Measurements from ENCODE around the gene NEK6. TPM values are rescaled to one million over a fixed set of nuclear protein-coding genes. Genes with fewer than 3 reads are reported as not detected.
"Not testable (repeated sequence)": the region's sequence is repeated elsewhere in the genome, so short reads cannot be mapped to it uniquely, and the experiment has no call there.

Gene NEK6
- total and polyA plus RNA-seq, 10 of the 15 experiments (the other 5 are each of a cell fraction or from before 2014, with no cell fraction given) = 31.3 to 161 (median 89.2) TPM

DNA sequence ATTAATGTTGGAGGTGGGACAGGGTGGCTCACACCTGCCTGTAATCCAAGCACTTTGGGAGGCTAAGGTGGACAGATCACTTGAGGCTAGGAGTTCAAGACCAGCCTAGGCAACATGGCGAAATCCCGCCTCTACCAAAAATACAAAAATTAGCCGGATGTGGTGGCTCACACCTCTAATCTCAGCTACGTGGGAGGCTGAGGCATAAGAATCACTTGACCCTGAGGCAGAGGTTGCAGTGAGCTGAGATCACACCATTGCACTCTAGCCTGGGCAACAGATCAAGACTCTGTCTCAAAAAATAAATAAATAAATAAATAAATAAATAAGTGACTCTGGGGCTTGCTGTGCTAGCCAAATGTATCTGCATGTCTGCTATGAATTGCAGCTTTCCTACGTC lies 10.4 kb upstream of the NEK6 start:
- H3K79me2 ChIP-seq (ENCODE audit: control insufficient read depth, insufficient read depth, low read length); intact Hi-C loops (cut with micrococcal nuclease; ENCODE audit: unreplicated experiment); H3K4me2 ChIP-seq (ENCODE audit: control insufficient read depth, insufficient read depth); FAIRE-seq; ATAC-seq; H4K20me1 ChIP-seq (ENCODE audit: control insufficient read depth, insufficient read depth); BruUV-seq (replicated peaks); RAD21 ChIA-PET (ENCODE audit: unreplicated experiment); H3K36me3 ChIP-seq (ENCODE audit: control insufficient read depth in 2 of 2, insufficient read depth in 2 of 2, low read length in 1 of 2); H3K9ac ChIP-seq (ENCODE audit: control insufficient read depth, insufficient read depth, low read length); H3K27ac ChIP-seq (ENCODE audit: control insufficient read depth, insufficient read depth); H3K9me3 ChIP-seq (replicated peaks; ENCODE audit: control insufficient read depth, insufficient read depth, low read length); H2AFZ ChIP-seq (ENCODE audit: control insufficient read depth, low read depth, low read length); DNase-seq (ENCODE audit: low read depth, low spot score); H3K27me3 ChIP-seq (replicated peaks in 1 of 2; ENCODE audit: control insufficient read depth in 2 of 2, insufficient read depth in 2 of 2, low read length in 1 of 2); H3K4me3 ChIP-seq; in situ Hi-C loops (cut with MboI): not testable (repeated sequence)
- 91% methylated on average over 5 of the region's 5 CpGs for WGBS (ENCODE audit: insufficient coverage, insufficient replicate concordance, low lambda C conversion rate, missing lambda C conversion rate)
- peak; percentile 44; the same call in 1 of the 2 replicates for TF ChIP-seq NR2F1 (conservative IDR thresholded peaks at IDR 0.05)
- H3K4me1 ChIP-seq (ENCODE audit: control insufficient read depth, insufficient read depth, low read length) = peaks cover 23% of the 10 kb centered on the region
- SMC1A ChIA-PET (ENCODE audit: uncharacterized antibody, unreplicated experiment) = interaction anchor here (1.0 to 2.3 kb wide), 7 partner anchors 23 to 51 kb away, joined by 3 to 14 read pairs (median 3); no protein-coding TSS in a partner anchor
- POLR2A ChIA-PET = interaction anchor here (2.4 kb wide), 1 partner anchor 9 kb away, joined by 10 read pairs; the partner anchor contains the start of gene NEK6
- CTCF ChIA-PET = interaction anchor here (0.8 to 1.7 kb wide), 5 partner anchors 9 to 120 kb away, joined by 3 to 5 read pairs (median 4); no protein-coding TSS in a partner anchor

DNA sequence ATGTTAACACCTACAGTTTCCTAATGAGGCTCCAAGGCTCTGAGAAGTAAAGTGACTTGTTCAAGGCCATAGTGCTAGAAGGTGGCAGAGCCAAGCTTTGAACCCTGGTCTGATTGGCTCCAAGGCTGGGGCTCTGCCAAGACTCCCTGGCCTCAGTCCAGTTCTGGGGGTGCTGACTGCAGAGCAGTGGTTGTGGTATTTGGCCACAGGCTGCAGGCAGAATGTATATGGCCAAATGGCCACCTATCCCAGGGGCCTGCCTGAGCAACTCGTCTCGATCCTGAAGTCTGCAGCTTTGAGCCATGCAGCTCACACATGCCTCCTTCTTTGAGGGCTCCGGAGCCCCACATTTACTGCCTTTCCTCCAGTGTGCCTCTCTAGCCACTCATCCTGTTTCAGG lies 9.7 kb upstream of the NEK6 start:
- Histone ChIP-seq H3K79me2 (ENCODE audit: control insufficient read depth, insufficient read depth, low read length) (no peaks in the 10 kb centered on the region), H3K36me3 (ENCODE audit: control insufficient read depth in 2 of 2, insufficient read depth in 2 of 2, low read length in 1 of 2) (no peaks in the 10 kb centered on the region), H3K4me1 (ENCODE audit: control insufficient read depth, insufficient read depth, low read length) (peaks cover 17% of the 10 kb centered on the region), H3K4me3 (no peak overlapping the region), H3K27ac (ENCODE audit: control insufficient read depth, insufficient read depth) (no peak overlapping the region), H3K27me3 (replicated peaks in 1 of 2; ENCODE audit: control insufficient read depth in 2 of 2, insufficient read depth in 2 of 2, low read length in 1 of 2) (no peaks in the 10 kb centered on the region), H2AFZ (ENCODE audit: control insufficient read depth, low read depth, low read length) (no peak overlapping the region), H3K4me2 (ENCODE audit: control insufficient read depth, insufficient read depth) (no peak overlapping the region), H3K9ac (ENCODE audit: control insufficient read depth, insufficient read depth, low read length) (no peak overlapping the region), H4K20me1 (ENCODE audit: control insufficient read depth, insufficient read depth) (no peaks in the 10 kb centered on the region), H3K9me3 (replicated peaks; ENCODE audit: control insufficient read depth, insufficient read depth, low read length) (no peaks in the 10 kb centered on the region)
- RAD21 ChIA-PET (ENCODE audit: unreplicated experiment) = interaction anchor here (0.9 to 1.3 kb wide), 3 partner anchors 46 to 121 kb away, joined by 3 to 4 read pairs (median 3); no protein-coding TSS in a partner anchor
- FAIRE-seq (no peak), ATAC-seq (peak; percentile 60), DNase-seq (ENCODE audit: low read depth, low spot score) (no peak)
- 98% methylated on average over 3 of the region's 3 CpGs for WGBS (ENCODE audit: insufficient coverage, insufficient replicate concordance, low lambda C conversion rate, missing lambda C conversion rate)
- in situ Hi-C loops (cut with MboI) (no loop called here), intact Hi-C loops (cut with micrococcal nuclease; ENCODE audit: unreplicated experiment) (no loop called here)
- POLR2A ChIA-PET = interaction anchor here (0.8 to 2.4 kb wide), 2 partner anchors 9 to 46 kb away, joined by 3 to 10 read pairs; partner anchors contain the start of gene NEK6
- SMC1A ChIA-PET (ENCODE audit: uncharacterized antibody, unreplicated experiment) = interaction anchor here (1.0 to 2.3 kb wide), 7 partner anchors 9 to 51 kb away, joined by 3 to 14 read pairs (median 4); no protein-coding TSS in a partner anchor
- CTCF ChIA-PET = interaction anchor here (0.8 to 1.7 kb wide), 5 partner anchors 8 to 121 kb away, joined by 3 to 5 read pairs (median 4); no protein-coding TSS in a partner anchor
- no TSS peak for BruUV-seq (replicated peaks)
- TF ChIP-seq, protein P1, sequence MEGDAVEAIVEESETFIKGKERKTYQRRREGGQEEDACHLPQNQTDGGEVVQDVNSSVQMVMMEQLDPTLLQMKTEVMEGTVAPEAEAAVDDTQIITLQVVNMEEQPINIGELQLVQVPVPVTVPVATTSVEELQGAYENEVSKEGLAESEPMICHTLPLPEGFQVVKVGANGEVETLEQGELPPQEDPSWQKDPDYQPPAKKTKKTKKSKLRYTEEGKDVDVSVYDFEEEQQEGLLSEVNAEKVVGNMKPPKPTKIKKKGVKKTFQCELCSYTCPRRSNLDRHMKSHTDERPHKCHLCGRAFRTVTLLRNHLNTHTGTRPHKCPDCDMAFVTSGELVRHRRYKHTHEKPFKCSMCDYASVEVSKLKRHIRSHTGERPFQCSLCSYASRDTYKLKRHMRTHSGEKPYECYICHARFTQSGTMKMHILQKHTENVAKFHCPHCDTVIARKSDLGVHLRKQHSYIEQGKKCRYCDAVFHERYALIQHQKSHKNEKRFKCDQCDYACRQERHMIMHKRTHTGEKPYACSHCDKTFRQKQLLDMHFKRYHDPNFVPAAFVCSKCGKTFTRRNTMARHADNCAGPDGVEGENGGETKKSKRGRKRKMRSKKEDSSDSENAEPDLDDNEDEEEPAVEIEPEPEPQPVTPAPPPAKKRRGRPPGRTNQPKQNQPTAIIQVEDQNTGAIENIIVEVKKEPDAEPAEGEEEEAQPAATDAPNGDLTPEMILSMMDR (IDR thresholded peaks at IDR 0.05 in 2 of 3, conservative IDR thresholded peaks at IDR 0.05 in 1 of 3; ENCODE audit: control insufficient read depth in 2 of 3, extremely low read depth in 1 of 3, insufficient read depth in 1 of 3, low read depth in 3 of 3, low read length in 3 of 3) = no peak
- TF ChIP-seq HDAC6 (IDR thresholded peaks at IDR 0.05; ENCODE audit: unreplicated experiment) (no peak), MTA3 (IDR thresholded peaks at IDR 0.05; ENCODE audit: borderline replicate concordance, low read length) (no peak), GABPA (IDR thresholded peaks at IDR 0.05; ENCODE audit: low read depth) (no peak), ZNF217 (IDR thresholded peaks at IDR 0.05) (no peak), FOXK2 (IDR thresholded peaks at IDR 0.05) (no peak), POLR2AphosphoS2 (IDR thresholded peaks at IDR 0.05; ENCODE audit: low read depth, low read length) (no peak)
- TF ChIP-seq, protein P2, sequence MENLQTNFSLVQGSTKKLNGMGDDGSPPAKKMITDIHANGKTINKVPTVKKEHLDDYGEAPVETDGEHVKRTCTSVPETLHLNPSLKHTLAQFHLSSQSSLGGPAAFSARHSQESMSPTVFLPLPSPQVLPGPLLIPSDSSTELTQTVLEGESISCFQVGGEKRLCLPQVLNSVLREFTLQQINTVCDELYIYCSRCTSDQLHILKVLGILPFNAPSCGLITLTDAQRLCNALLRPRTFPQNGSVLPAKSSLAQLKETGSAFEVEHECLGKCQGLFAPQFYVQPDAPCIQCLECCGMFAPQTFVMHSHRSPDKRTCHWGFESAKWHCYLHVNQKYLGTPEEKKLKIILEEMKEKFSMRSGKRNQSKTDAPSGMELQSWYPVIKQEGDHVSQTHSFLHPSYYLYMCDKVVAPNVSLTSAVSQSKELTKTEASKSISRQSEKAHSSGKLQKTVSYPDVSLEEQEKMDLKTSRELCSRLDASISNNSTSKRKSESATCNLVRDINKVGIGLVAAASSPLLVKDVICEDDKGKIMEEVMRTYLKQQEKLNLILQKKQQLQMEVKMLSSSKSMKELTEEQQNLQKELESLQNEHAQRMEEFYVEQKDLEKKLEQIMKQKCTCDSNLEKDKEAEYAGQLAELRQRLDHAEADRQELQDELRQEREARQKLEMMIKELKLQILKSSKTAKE (IDR thresholded peaks at IDR 0.05; ENCODE audit: low read depth, poor library complexity, severe bottlenecking) = no peak
- TF ChIP-seq, protein P3, sequence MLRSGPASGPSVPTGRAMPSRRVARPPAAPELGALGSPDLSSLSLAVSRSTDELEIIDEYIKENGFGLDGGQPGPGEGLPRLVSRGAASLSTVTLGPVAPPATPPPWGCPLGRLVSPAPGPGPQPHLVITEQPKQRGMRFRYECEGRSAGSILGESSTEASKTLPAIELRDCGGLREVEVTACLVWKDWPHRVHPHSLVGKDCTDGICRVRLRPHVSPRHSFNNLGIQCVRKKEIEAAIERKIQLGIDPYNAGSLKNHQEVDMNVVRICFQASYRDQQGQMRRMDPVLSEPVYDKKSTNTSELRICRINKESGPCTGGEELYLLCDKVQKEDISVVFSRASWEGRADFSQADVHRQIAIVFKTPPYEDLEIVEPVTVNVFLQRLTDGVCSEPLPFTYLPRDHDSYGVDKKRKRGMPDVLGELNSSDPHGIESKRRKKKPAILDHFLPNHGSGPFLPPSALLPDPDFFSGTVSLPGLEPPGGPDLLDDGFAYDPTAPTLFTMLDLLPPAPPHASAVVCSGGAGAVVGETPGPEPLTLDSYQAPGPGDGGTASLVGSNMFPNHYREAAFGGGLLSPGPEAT (IDR thresholded peaks at IDR 0.05; ENCODE audit: low read depth) = no peak

All from GM12878 (cell line).